ENCODE data around the gene RAF1. TPM values are rescaled to one million over a fixed set of nuclear protein-coding genes. Genes with fewer than 3 reads are reported as not detected.

The RAF1 gene
- total and polyA plus RNA-seq, 5 donors from 2014 or later: 54.1 to 133 (median 68.8) TPM

DNA sequence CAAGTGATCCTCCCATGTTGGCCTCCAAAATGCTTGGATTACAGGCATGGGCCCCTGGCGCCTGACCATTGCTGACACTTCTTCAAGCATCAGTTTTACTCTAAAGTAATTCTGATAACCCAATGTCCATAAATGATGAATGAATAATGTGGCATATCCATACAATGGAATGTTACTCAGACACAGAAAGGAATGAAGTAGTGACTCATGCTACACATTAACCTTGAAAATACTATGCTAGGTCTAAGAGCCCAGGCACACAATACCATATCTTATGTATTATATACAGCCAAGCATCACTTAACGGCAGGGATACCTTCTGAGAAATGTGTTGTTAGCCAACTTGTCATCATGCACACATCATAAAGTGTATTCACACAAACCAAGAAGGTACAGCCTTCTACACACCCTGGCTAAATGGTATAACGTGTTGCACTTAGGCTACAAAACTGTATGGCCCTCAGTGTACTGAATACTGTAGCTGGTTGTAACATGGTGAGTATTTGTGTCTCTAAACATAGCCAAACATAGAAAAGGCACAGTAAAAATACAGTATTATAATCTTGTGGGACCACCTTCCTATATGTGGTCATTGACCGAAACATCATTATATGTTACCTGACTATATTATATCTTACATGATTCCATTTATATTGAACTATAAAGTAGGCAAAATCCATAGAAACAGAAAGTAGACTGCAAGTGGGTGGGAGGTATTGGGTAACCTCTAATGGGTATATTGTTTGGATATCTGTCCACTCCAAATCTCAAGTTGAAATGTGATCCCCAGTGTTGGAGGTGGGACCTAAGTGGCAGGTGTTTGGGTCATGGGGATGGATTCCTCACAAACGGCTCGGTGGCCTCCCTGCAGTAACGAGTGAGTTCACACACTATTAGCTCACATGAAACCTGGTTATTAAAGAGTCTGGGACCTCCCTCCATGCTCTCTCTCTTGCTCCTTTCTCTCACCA is 75.6 kb downstream of the RAF1 start:
- DNase-seq: no peak
- no peaks in the 10 kb centered on the region for H3K4me1 ChIP-seq (ENCODE audit: control insufficient read depth, insufficient read depth, low read length, poor library complexity, severe bottlenecking)
- no peak overlapping the region for H3K4me3 Mint-ChIP-seq
- H3K27ac Mint-ChIP-seq: peak overlapping the region in 2 of 3 donors; percentile 8 to 72
- ATAC-seq (ENCODE audit: low read depth in 2 of 2): no peak
- no peaks in the 10 kb centered on the region for H3K27me3 ChIP-seq (ENCODE audit: control insufficient read depth, insufficient read depth, low read length)
- H3K27ac ChIP-seq (ENCODE audit: insufficient read depth, low read length, poor library complexity, severe bottlenecking): no peak overlapping the region
- peaks cover 43% of the 10 kb centered on the region for H3K36me3 Mint-ChIP-seq
- no peaks in the 10 kb centered on the region for H3K9me3 ChIP-seq (ENCODE audit: control insufficient read depth in 2 of 2, low read length in 2 of 2)
- no peaks in the 10 kb centered on the region for H3K27me3 Mint-ChIP-seq
- H3K36me3 ChIP-seq (ENCODE audit: control insufficient read depth, insufficient read depth, low read length): peaks cover 84% of the 10 kb centered on the region
- H3K4me1 Mint-ChIP-seq: peaks cover 0 to under 1% (median 0%) of the 10 kb centered on the region in 4 donors
- H3K9me3 Mint-ChIP-seq: no peaks in the 10 kb centered on the region
- no peak overlapping the region for H3K4me3 ChIP-seq (ENCODE audit: low read depth, low read length)

DNA sequence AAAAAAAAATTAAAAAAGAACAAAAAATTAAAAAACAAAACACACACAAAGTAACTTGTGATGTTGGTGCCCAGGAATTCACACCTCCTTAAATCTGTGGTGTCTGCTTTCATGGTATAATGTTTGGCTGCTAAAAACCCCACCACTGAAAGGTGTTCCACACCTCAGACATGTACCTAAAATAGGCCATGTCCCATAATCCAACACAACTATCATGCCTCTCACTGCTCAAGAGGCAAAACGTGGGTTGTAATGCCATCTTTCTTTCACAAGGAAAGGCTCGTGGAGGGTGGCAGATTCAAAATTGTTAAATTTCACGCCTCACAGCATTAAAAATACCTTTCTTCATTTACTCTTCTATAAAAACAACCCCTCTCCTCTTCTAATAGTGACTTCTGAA is 77.5 kb downstream of the RAF1 start:
- no peak overlapping the region for H3K4me3 ChIP-seq (ENCODE audit: low read depth, low read length)
- H3K4me1 ChIP-seq (ENCODE audit: control insufficient read depth, insufficient read depth, low read length, poor library complexity, severe bottlenecking): no peaks in the 10 kb centered on the region
- H3K27me3 Mint-ChIP-seq: no peaks in the 10 kb centered on the region
- peaks cover 42% of the 10 kb centered on the region for H3K36me3 Mint-ChIP-seq
- no peak overlapping the region for H3K27ac ChIP-seq (ENCODE audit: insufficient read depth, low read length, poor library complexity, severe bottlenecking)
- no peak overlapping the region for H3K27ac Mint-ChIP-seq
- DNase-seq (no peak), ATAC-seq (ENCODE audit: low read depth in 2 of 2) (no peak)
- H3K4me3 Mint-ChIP-seq: no peak overlapping the region
- H3K9me3 Mint-ChIP-seq: no peaks in the 10 kb centered on the region
- peaks cover 0 to 4% (median 0%) of the 10 kb centered on the region in 4 donors for H3K4me1 Mint-ChIP-seq
- H3K9me3 ChIP-seq (ENCODE audit: control insufficient read depth in 2 of 2, low read length in 2 of 2): no peaks in the 10 kb centered on the region
- H3K27me3 ChIP-seq (ENCODE audit: control insufficient read depth, insufficient read depth, low read length): no peaks in the 10 kb centered on the region
- peaks cover 93% of the 10 kb centered on the region for H3K36me3 ChIP-seq (ENCODE audit: control insufficient read depth, insufficient read depth, low read length)

DNA sequence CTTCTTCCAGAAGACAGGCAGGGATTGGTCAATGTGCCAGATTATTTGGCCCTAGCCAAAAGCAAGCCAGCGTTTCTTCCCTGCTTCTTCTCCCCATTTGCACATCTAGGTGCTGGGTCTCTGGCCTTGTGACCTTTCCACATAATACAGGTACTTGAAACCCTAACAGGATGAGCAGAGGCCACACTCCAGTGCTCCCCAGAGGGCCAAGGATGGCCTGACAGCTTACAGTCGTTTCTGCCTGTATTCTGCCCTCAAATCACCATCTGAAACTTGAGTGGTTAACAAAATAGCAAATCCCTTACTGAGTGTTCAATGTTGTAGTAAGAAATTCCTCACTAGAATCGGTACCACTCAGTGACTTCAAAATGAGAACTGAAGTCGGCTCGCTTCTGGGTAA is 77.9 kb downstream of the RAF1 start:
- no peaks in the 10 kb centered on the region for H3K27me3 Mint-ChIP-seq
- peaks cover 44% of the 10 kb centered on the region for H3K36me3 Mint-ChIP-seq
- H3K4me3 Mint-ChIP-seq: no peak overlapping the region
- no peak overlapping the region for H3K4me3 ChIP-seq (ENCODE audit: low read depth, low read length)
- peaks cover 93% of the 10 kb centered on the region for H3K36me3 ChIP-seq (ENCODE audit: control insufficient read depth, insufficient read depth, low read length)
- H3K9me3 ChIP-seq (ENCODE audit: control insufficient read depth in 2 of 2, low read length in 2 of 2): no peaks in the 10 kb centered on the region
- H3K9me3 Mint-ChIP-seq: peaks cover 0 to 2% (median 0%) of the 10 kb centered on the region in 7 donors
- peaks cover 0 to 6% (median 0%) of the 10 kb centered on the region in 4 donors for H3K4me1 Mint-ChIP-seq
- no peaks in the 10 kb centered on the region for H3K4me1 ChIP-seq (ENCODE audit: control insufficient read depth, insufficient read depth, low read length, poor library complexity, severe bottlenecking)
- DNase-seq: no peak
- H3K27ac Mint-ChIP-seq: no peak overlapping the region
- H3K27me3 ChIP-seq (ENCODE audit: control insufficient read depth, insufficient read depth, low read length): no peaks in the 10 kb centered on the region
- ATAC-seq (ENCODE audit: low read depth in 2 of 2): no peak
- no peak overlapping the region for H3K27ac ChIP-seq (ENCODE audit: insufficient read depth, low read length, poor library complexity, severe bottlenecking)

DNA sequence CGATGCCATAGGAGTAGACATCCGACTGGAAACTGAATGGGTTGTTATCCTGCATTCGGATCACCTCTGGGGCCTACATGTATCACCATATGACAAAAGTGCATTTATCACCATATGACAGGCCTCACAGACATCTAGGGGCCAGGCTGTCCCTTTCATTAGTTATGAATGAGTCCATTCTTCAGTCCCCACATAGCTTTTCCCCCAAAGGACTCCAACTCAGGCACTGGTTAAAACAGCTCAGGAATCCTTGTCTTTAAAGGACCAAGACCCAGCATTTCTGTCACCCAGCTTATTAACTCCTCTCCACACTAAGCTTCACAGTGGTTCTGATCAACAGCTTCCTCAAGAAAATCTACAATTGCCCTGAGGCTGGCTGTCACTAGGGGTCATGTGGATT is 78.7 kb downstream of the RAF1 start:
- Histone ChIP-seq H3K4me3 (ENCODE audit: low read depth, low read length) (no peak overlapping the region), H3K4me1 (ENCODE audit: control insufficient read depth, insufficient read depth, low read length, poor library complexity, severe bottlenecking) (no peaks in the 10 kb centered on the region), H3K9me3 (ENCODE audit: control insufficient read depth in 2 of 2, low read length in 2 of 2) (no peaks in the 10 kb centered on the region), H3K27ac (ENCODE audit: insufficient read depth, low read length, poor library complexity, severe bottlenecking) (no peak overlapping the region), H3K27me3 (ENCODE audit: control insufficient read depth, insufficient read depth, low read length) (no peaks in the 10 kb centered on the region), H3K36me3 (ENCODE audit: control insufficient read depth, insufficient read depth, low read length) (peaks cover 92% of the 10 kb centered on the region)
- DNase-seq (no peak), ATAC-seq (ENCODE audit: low read depth in 2 of 2) (no peak)
- Mint-ChIP-seq H3K27me3 (no peaks in the 10 kb centered on the region), H3K27ac (peak overlapping the region in 1 of 3 donors; percentile 21), H3K4me1 (peaks cover 0 to 9% (median 0%) of the 10 kb centered on the region in 4 donors), H3K4me3 (no peak overlapping the region), H3K36me3 (peaks cover 47% of the 10 kb centered on the region), H3K9me3 (peaks cover 0 to 2% (median 0%) of the 10 kb centered on the region in 7 donors)

DNA sequence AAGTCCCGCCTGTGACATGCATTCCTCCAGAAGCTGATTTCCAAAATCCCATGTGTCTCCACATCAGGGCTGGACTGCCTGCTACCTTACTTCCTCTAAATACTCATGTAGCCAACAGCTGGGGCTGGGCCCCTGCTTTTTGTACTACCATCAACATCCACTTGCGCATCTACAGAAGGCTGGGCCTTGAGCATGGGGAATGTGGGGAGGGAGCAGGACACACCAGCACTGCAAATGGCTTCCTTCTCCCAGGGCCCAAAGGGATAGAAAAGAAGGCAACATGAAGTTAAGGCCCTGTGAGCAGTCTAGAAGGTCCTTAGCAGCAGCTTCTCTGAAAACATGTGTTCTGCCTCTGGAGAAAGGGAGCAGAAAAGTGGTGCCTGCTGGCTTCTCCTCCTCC is 79.8 kb downstream of the RAF1 start:
- ATAC-seq (ENCODE audit: low read depth in 2 of 2): no peak
- H3K27ac Mint-ChIP-seq: no peak overlapping the region
- no peak overlapping the region for H3K4me3 ChIP-seq (ENCODE audit: low read depth, low read length)
- peaks cover 0 to 9% (median 0%) of the 10 kb centered on the region in 4 donors for H3K4me1 Mint-ChIP-seq
- no peak for DNase-seq
- H3K27ac ChIP-seq (ENCODE audit: insufficient read depth, low read length, poor library complexity, severe bottlenecking): no peak overlapping the region
- H3K27me3 Mint-ChIP-seq: no peaks in the 10 kb centered on the region
- H3K36me3 ChIP-seq (ENCODE audit: control insufficient read depth, insufficient read depth, low read length): peaks cover 94% of the 10 kb centered on the region
- H3K36me3 Mint-ChIP-seq: peaks cover 50% of the 10 kb centered on the region
- peaks cover 0 to 2% (median 0%) of the 10 kb centered on the region in 7 donors for H3K9me3 Mint-ChIP-seq
- no peaks in the 10 kb centered on the region for H3K27me3 ChIP-seq (ENCODE audit: control insufficient read depth, insufficient read depth, low read length)
- H3K4me3 Mint-ChIP-seq: no peak overlapping the region
- no peaks in the 10 kb centered on the region for H3K4me1 ChIP-seq (ENCODE audit: control insufficient read depth, insufficient read depth, low read length, poor library complexity, severe bottlenecking)
- H3K9me3 ChIP-seq (ENCODE audit: control insufficient read depth in 2 of 2, low read length in 2 of 2): no peaks in the 10 kb centered on the region

DNA sequence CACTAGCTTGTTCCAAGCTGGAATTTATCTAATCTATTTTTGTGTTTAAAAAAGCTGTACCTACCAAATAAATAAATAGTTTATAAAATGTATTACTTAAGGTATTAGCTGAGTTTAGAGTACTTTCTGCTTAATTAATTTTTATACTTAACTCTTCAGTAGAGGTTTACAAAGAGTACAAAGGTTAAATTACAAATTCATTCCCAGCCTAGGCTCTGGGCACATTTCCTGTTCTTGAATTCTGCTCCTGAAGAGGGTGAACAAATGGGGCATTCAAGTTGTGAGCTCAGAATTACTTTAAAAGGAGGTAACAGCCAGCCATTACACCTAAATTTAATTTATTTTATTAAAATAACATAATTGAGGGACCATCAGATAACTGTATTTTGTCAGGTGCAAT is 80.6 kb downstream of the RAF1 start:
- Histone ChIP-seq H3K27ac (ENCODE audit: insufficient read depth, low read length, poor library complexity, severe bottlenecking) (no peak overlapping the region), H3K4me1 (ENCODE audit: control insufficient read depth, insufficient read depth, low read length, poor library complexity, severe bottlenecking) (no peaks in the 10 kb centered on the region), H3K27me3 (ENCODE audit: control insufficient read depth, insufficient read depth, low read length) (no peaks in the 10 kb centered on the region), H3K36me3 (ENCODE audit: control insufficient read depth, insufficient read depth, low read length) (peaks cover 94% of the 10 kb centered on the region), H3K9me3 (ENCODE audit: control insufficient read depth in 2 of 2, low read length in 2 of 2) (no peaks in the 10 kb centered on the region), H3K4me3 (ENCODE audit: low read depth, low read length) (no peak overlapping the region)
- Mint-ChIP-seq H3K4me1 (peaks cover 0 to 9% (median 0%) of the 10 kb centered on the region in 4 donors), H3K27ac (no peak overlapping the region), H3K36me3 (peaks cover 46% of the 10 kb centered on the region), H3K9me3 (peaks cover 0 to 2% (median 0%) of the 10 kb centered on the region in 7 donors), H3K27me3 (no peaks in the 10 kb centered on the region), H3K4me3 (no peak overlapping the region)
- no peak for ATAC-seq (ENCODE audit: low read depth in 2 of 2)
- DNase-seq: no peak

DNA sequence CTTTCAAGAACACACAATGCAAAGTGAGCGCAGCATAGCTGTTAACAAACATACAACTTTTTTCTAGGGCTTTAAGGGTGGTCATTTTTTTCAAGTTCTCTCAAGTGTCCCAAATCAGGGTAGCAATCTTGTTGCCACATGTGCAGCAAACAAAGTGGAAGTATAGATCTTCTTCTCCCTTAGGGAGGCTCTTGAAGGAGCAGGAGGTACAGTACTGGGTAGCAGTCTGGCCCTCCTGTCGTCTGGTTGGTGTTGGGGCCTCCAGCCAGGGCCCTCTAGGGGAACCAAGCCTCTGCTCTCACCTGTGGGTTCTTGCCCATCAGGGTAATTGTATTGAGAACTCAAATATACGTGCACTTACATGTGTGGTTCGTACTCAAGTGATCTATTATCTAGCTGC is 81.2 kb downstream of the RAF1 start:
- Histone ChIP-seq H3K4me1 (ENCODE audit: control insufficient read depth, insufficient read depth, low read length, poor library complexity, severe bottlenecking) (no peaks in the 10 kb centered on the region), H3K4me3 (ENCODE audit: low read depth, low read length) (no peak overlapping the region), H3K9me3 (ENCODE audit: control insufficient read depth in 2 of 2, low read length in 2 of 2) (no peaks in the 10 kb centered on the region), H3K27ac (ENCODE audit: insufficient read depth, low read length, poor library complexity, severe bottlenecking) (no peak overlapping the region), H3K36me3 (ENCODE audit: control insufficient read depth, insufficient read depth, low read length) (peaks cover 93% of the 10 kb centered on the region), H3K27me3 (ENCODE audit: control insufficient read depth, insufficient read depth, low read length) (no peaks in the 10 kb centered on the region)
- peaks cover 0 to 9% (median 0%) of the 10 kb centered on the region in 4 donors for H3K4me1 Mint-ChIP-seq
- H3K4me3 Mint-ChIP-seq: no peak overlapping the region
- H3K36me3 Mint-ChIP-seq: peaks cover 42% of the 10 kb centered on the region
- ATAC-seq (ENCODE audit: low read depth in 2 of 2): no peak
- H3K27ac Mint-ChIP-seq: no peak overlapping the region
- no peak for DNase-seq
- H3K9me3 Mint-ChIP-seq: peaks cover 0 to 2% (median 0%) of the 10 kb centered on the region in 7 donors
- no peaks in the 10 kb centered on the region for H3K27me3 Mint-ChIP-seq

Measured in CD4-positive, CD25-positive, alpha-beta regulatory T cell (primary cell).